ENCODE data around the gene MXI1. TPM values are rescaled to one million over a fixed set of nuclear protein-coding genes. Genes with fewer than 3 reads are reported as not detected.

The MXI1 gene
- total RNA-seq, 1 experiment from 2014 or later: 16.6 TPM

DNA sequence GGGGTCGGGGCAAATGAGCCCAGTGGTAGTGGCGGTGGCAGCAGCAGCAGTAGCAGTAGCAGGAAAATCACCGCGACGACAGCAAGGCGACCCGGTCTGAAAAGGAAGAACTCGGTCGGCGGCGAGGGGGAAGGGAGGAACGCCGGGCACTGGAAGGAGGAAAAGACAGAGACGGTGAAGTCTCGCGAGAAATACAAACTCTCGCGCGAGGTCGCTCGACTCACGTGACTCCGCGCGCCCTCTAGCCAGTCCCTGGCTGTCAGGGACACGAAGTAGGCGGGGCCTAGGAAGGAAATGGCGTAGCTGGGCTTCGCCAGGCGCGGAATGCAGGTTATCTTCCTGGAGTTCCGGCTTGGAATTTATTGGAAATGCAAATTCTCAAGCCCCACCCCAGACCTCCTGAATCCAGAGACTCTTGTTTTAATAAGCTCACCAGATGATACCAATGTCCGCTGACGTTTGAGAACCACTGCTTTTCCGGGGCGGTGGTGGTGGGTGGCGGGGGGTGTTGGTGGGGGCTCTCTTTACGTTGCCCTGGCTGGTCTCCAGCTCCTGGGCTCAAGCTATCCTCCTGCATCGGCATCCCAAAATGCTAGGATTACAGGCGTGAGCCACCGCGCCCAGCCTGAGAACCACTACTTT lies 97.5 kb downstream of the MXI1 start, which contains the start of gene SMNDC1 (continued):
- TF ChIP-seq TP53 (CRISPR knock-in tag; IDR thresholded peaks at IDR 0.05) (no peak), ETV6 (CRISPR knock-in tag; IDR thresholded peaks at IDR 0.05) (0 out of 2 replicates have a peak, but pooled peaks have one; percentile 6), CREM (CRISPR knock-in tag; IDR thresholded peaks at IDR 0.05) (peak; percentile 69; the same call in 1 of the 2 replicates), ZNF317 (CRISPR knock-in tag; IDR thresholded peaks at IDR 0.05; ENCODE audit: borderline replicate concordance, low read depth) (no peak), ZNF219 (CRISPR knock-in tag; IDR thresholded peaks at IDR 0.05; ENCODE audit: borderline replicate concordance) (no peak), TEAD1 (CRISPR knock-in tag; IDR thresholded peaks at IDR 0.05) (peak; percentile 68; the same call in 1 of the 2 replicates), GTF2I (CRISPR knock-in tag; conservative IDR thresholded peaks at IDR 0.05) (no peak), RELA (CRISPR knock-in tag; IDR thresholded peaks at IDR 0.05; ENCODE audit: borderline replicate concordance) (no peak), ZNF138 (CRISPR knock-in tag; conservative IDR thresholded peaks at IDR 0.05) (no peak), ESRRA (CRISPR knock-in tag; IDR thresholded peaks at IDR 0.05; ENCODE audit: borderline replicate concordance) (no peak), NFYB (CRISPR knock-in tag; conservative IDR thresholded peaks at IDR 0.05; ENCODE audit: low read depth) (peak; percentile 44; the same call in 1 of the 2 replicates), JUN (CRISPR knock-in tag; IDR thresholded peaks at IDR 0.05) (no peak), FOXK1 (CRISPR knock-in tag; IDR thresholded peaks at IDR 0.05) (no peak), FOXP1 (CRISPR knock-in tag; IDR thresholded peaks at IDR 0.05; ENCODE audit: borderline replicate concordance) (no peak), FOXJ3 (CRISPR knock-in tag; IDR thresholded peaks at IDR 0.05; ENCODE audit: borderline replicate concordance) (no peak), ZNF121 (CRISPR knock-in tag; IDR thresholded peaks at IDR 0.05) (no peak), ZNF396 (CRISPR knock-in tag; IDR thresholded peaks at IDR 0.05; ENCODE audit: borderline replicate concordance) (no peak), ATF1 (CRISPR knock-in tag; IDR thresholded peaks at IDR 0.05) (no peak), NFATC4 (CRISPR knock-in tag; IDR thresholded peaks at IDR 0.05) (no peak), ZNF232 (CRISPR knock-in tag; IDR thresholded peaks at IDR 0.05) (no peak)
- TF ChIP-seq, protein P1, sequence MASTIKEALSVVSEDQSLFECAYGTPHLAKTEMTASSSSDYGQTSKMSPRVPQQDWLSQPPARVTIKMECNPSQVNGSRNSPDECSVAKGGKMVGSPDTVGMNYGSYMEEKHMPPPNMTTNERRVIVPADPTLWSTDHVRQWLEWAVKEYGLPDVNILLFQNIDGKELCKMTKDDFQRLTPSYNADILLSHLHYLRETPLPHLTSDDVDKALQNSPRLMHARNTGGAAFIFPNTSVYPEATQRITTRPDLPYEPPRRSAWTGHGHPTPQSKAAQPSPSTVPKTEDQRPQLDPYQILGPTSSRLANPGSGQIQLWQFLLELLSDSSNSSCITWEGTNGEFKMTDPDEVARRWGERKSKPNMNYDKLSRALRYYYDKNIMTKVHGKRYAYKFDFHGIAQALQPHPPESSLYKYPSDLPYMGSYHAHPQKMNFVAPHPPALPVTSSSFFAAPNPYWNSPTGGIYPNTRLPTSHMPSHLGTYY (CRISPR knock-in tag; IDR thresholded peaks at IDR 0.05): no peak
- TF ChIP-seq, protein P2, sequence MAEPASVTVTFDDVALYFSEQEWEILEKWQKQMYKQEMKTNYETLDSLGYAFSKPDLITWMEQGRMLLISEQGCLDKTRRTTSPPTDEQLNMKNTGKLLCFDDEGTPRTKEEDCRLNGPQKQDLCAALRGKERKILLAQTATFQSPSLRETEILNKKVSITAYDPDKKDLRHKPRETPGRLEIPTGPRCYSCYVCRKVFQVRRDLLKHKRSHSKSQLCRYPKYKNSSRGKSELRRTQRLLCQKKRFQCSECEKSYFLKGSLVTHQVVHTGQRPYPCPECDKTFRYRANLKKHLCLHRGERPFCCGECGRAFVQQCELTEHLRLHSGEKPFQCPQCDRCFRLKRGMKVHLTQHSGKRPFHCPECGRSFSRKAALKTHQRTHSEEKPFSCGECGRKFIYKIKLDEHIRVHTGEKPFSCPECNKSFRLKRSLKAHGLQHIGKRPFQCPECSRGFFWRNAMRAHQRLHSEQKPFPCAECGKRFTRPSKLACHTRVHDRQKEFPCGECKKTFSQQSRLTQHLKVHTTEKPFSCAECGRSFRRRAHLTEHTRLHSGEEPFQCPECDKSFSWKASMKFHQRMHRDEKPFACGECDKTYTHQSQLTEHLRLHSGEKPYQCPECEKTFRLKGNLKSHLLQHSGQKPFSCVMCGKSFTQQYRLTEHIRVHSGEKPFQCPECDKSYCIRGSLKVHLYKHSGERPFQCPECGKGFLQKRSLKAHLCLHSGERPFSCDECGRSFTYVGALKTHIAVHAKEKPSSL (CRISPR knock-in tag; conservative IDR thresholded peaks at IDR 0.05): no peak
- TF ChIP-seq, protein P3, sequence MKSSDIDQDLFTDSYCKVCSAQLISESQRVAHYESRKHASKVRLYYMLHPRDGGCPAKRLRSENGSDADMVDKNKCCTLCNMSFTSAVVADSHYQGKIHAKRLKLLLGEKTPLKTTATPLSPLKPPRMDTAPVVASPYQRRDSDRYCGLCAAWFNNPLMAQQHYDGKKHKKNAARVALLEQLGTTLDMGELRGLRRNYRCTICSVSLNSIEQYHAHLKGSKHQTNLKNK (CRISPR knock-in tag; IDR thresholded peaks at IDR 0.05): no peak
- TF ChIP-seq, protein P4, sequence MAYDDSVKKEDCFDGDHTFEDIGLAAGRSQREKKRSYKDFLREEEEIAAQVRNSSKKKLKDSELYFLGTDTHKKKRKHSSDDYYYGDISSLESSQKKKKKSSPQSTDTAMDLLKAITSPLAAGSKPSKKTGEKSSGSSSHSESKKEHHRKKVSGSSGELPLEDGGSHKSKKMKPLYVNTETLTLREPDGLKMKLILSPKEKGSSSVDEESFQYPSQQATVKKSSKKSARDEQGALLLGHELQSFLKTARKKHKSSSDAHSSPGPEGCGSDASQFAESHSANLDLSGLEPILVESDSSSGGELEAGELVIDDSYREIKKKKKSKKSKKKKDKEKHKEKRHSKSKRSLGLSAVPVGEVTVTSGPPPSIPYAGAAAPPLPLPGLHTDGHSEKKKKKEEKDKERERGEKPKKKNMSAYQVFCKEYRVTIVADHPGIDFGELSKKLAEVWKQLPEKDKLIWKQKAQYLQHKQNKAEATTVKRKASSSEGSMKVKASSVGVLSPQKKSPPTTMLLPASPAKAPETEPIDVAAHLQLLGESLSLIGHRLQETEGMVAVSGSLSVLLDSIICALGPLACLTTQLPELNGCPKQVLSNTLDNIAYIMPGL (CRISPR knock-in tag; IDR thresholded peaks at IDR 0.05): no peak
- TF ChIP-seq, protein P5, sequence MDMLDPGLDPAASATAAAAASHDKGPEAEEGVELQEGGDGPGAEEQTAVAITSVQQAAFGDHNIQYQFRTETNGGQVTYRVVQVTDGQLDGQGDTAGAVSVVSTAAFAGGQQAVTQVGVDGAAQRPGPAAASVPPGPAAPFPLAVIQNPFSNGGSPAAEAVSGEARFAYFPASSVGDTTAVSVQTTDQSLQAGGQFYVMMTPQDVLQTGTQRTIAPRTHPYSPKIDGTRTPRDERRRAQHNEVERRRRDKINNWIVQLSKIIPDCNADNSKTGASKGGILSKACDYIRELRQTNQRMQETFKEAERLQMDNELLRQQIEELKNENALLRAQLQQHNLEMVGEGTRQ (CRISPR knock-in tag; IDR thresholded peaks at IDR 0.05): peak; percentile 95
- TF ChIP-seq, protein P6, sequence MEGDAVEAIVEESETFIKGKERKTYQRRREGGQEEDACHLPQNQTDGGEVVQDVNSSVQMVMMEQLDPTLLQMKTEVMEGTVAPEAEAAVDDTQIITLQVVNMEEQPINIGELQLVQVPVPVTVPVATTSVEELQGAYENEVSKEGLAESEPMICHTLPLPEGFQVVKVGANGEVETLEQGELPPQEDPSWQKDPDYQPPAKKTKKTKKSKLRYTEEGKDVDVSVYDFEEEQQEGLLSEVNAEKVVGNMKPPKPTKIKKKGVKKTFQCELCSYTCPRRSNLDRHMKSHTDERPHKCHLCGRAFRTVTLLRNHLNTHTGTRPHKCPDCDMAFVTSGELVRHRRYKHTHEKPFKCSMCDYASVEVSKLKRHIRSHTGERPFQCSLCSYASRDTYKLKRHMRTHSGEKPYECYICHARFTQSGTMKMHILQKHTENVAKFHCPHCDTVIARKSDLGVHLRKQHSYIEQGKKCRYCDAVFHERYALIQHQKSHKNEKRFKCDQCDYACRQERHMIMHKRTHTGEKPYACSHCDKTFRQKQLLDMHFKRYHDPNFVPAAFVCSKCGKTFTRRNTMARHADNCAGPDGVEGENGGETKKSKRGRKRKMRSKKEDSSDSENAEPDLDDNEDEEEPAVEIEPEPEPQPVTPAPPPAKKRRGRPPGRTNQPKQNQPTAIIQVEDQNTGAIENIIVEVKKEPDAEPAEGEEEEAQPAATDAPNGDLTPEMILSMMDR (IDR thresholded peaks at IDR 0.05): no peak
- TF ChIP-seq, protein P7, sequence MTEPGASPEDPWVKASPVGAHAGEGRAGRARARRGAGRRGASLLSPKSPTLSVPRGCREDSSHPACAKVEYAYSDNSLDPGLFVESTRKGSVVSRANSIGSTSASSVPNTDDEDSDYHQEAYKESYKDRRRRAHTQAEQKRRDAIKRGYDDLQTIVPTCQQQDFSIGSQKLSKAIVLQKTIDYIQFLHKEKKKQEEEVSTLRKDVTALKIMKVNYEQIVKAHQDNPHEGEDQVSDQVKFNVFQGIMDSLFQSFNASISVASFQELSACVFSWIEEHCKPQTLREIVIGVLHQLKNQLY (CRISPR knock-in tag; IDR thresholded peaks at IDR 0.05): no peak
- TF ChIP-seq, protein P8, sequence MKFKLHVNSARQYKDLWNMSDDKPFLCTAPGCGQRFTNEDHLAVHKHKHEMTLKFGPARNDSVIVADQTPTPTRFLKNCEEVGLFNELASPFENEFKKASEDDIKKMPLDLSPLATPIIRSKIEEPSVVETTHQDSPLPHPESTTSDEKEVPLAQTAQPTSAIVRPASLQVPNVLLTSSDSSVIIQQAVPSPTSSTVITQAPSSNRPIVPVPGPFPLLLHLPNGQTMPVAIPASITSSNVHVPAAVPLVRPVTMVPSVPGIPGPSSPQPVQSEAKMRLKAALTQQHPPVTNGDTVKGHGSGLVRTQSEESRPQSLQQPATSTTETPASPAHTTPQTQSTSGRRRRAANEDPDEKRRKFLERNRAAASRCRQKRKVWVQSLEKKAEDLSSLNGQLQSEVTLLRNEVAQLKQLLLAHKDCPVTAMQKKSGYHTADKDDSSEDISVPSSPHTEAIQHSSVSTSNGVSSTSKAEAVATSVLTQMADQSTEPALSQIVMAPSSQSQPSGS (CRISPR knock-in tag; IDR thresholded peaks at IDR 0.05; ENCODE audit: borderline replicate concordance, low read depth): no peak
- TF ChIP-seq, protein P9, sequence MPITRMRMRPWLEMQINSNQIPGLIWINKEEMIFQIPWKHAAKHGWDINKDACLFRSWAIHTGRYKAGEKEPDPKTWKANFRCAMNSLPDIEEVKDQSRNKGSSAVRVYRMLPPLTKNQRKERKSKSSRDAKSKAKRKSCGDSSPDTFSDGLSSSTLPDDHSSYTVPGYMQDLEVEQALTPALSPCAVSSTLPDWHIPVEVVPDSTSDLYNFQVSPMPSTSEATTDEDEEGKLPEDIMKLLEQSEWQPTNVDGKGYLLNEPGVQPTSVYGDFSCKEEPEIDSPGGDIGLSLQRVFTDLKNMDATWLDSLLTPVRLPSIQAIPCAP (CRISPR knock-in tag; IDR thresholded peaks at IDR 0.05): no peak

Measured in WTC11 (cell line).